ENCODE results near the gene USP5. TPM values are rescaled to one million over a fixed set of nuclear protein-coding genes. Genes with fewer than 3 reads are reported as not detected.
A peak's percentile ranks its signal among the peaks of the same experiment; 100 is the strongest.

USP5 gene
- total and polyA plus RNA-seq, 2 of the 8 experiments (the other 6 are each of a cell fraction or from before 2014, with no cell fraction given) = 66.5 to 148 TPM

DNA sequence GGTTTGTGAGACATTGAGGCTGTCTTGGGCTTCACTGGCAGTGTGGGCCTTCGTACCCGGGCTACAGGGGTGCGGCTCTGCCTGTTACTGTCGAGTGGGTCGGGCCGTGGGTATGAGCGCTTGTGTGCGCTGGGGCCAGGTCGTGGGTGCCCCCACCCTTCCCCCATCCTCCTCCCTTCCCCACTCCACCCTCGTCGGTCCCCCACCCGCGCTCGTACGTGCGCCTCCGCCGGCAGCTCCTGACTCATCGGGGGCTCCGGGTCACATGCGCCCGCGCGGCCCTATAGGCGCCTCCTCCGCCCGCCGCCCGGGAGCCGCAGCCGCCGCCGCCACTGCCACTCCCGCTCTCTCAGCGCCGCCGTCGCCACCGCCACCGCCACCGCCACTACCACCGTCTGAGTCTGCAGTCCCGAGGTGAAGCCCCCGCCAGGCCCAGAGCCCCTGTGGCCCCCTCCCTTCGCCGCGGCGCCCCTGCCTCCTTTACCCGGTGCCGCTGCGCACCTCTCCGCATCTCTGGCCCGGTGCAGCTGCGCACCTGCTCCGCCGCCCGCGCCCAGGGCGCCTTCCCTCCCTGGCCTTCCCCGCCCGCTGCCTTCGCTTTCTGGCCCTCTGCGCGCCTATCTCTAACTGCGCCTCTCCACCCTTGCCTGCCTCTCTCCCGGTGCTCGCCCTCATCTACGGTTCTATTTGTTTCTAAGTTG is 62.4 kb downstream of the USP5 start, which contains the start of gene ENO2:
TSS of gene ENO2 (plus strand) at position 335 of the 701 bp plus-strand sequence. CDS start 1,253 bp downstream, outside the sequence.
- peaks cover 0 to 2% of the 10 kb centered on the region in 2 experiments for H4K20me1 ChIP-seq (replicated peaks in 1 of 2; ENCODE audit: control insufficient read depth in 1 of 2, insufficient read depth in 2 of 2, low read length in 2 of 2)
- DNase-seq (ENCODE audit: low read depth in 1 of 2, low spot score in 2 of 2) (peak in 1 of 2 experiments; percentile 72), FAIRE-seq (no peak)
- peak within 1 kb of the TSS; percentile 48; the same call in 1 of the 2 replicates for H2BK20ac ChIP-seq (ENCODE audit: low read length)
- no peak within 1 kb of the TSS for H2AK5ac ChIP-seq (ENCODE audit: low read depth, low read length)
- ChIA-PET POLR2A (ENCODE audit: partially characterized antibody) (interaction anchor here (0.7 to 39.6 kb wide), 9 partner anchors 10 to 86 kb away, joined by 3 to 1027 read pairs (median 5); partner anchors contain the start of genes ATN1, C12orf57, CDCA3 and LRRC23), CTCF (ENCODE audit: partially characterized antibody) (interaction anchor here (0.7 to 9.3 kb wide), 7 partner anchors 9 to 55 kb away, joined by 3 to 74 read pairs (median 8); partner anchors contain the start of gene LRRC23)
- no peaks in the 10 kb centered on the region for H3K27me3 ChIP-seq (replicated peaks in 1 of 4; ENCODE audit: control insufficient read depth in 3 of 4, extremely low read depth in 1 of 4, insufficient read depth in 3 of 4, low read length in 3 of 4)
- peak within 1 kb of the TSS; percentile 88 for H4K8ac ChIP-seq (ENCODE audit: extremely low read depth, insufficient read depth, low read length)
- peaks cover 11% of the 10 kb centered on the region; the same call in 1 of the 2 replicates for H3K23me2 ChIP-seq (ENCODE audit: low read depth, low read length)
- no peak within 1 kb of the TSS for H3K14ac ChIP-seq (ENCODE audit: insufficient read length)
- peak within 1 kb of the TSS; percentile 84 to 92 for H3K4me2 ChIP-seq (ENCODE audit: insufficient read depth in 1 of 2, low read depth in 2 of 2, low read length in 2 of 2)
- H3K79me1 ChIP-seq (ENCODE audit: low read depth, low read length) = peaks cover 4% of the 10 kb centered on the region
- 0 out of 2 replicates have a peak within 1 kb of the TSS, but pooled peaks have one; percentile 26 for H3K27ac ChIP-seq (ENCODE audit: low read depth, low read length)
- no peak within 1 kb of the TSS for H3K23ac ChIP-seq (ENCODE audit: insufficient read length)
- peak within 1 kb of the TSS; percentile 60; the same call in 1 of the 2 replicates for H2BK5ac ChIP-seq (ENCODE audit: low read depth, low read length)
- H3K4me1 ChIP-seq (replicated peaks in 1 of 4; ENCODE audit: control insufficient read depth in 3 of 4, insufficient read depth in 4 of 4, low read length in 3 of 4) = peaks cover 0 to 18% (median 9%) of the 10 kb centered on the region in 4 experiments; a peak in 6 of 7 replicates
- peak within 1 kb of the TSS; percentile 75; the same call in 1 of the 2 replicates for H2BK15ac ChIP-seq (ENCODE audit: low read length)
- peak within 1 kb of the TSS; percentile 87; the same call in 1 of the 2 replicates for H2BK12ac ChIP-seq (ENCODE audit: low read depth, low read length)
- H4K91ac ChIP-seq (replicated peaks; ENCODE audit: insufficient read length, low read length) = peak within 1 kb of the TSS; percentile 62
- no peaks in the 10 kb centered on the region for H3K9me3 ChIP-seq (ENCODE audit: insufficient read depth in 2 of 2, low read depth in 1 of 2, low read length in 1 of 2)
- peak within 1 kb of the TSS; percentile 10 for H3K56ac ChIP-seq (replicated peaks; ENCODE audit: insufficient read length, low read depth, low read length)
- H3K79me2 ChIP-seq (ENCODE audit: control insufficient read depth in 1 of 2, insufficient read depth in 2 of 2, low read length in 2 of 2) = peaks cover 0 to 9% of the 10 kb centered on the region in 2 experiments; a peak in 1 of 4 replicates
- H3K36me3 ChIP-seq (ENCODE audit: control insufficient read depth in 2 of 4, insufficient read depth in 4 of 4, low read length in 3 of 4) = peaks cover 7 to 34% (median 19%) of the 10 kb centered on the region in 4 experiments; a peak in 7 of 8 replicates
- H3K4me3 ChIP-seq (ENCODE audit: extremely low read depth in 1 of 4, insufficient read depth in 2 of 4, low read depth in 3 of 4, low read length in 4 of 4) = peak within 1 kb of the TSS; percentile 67 to 86 (median 78)
- WGBS, 2 experiments (ENCODE audit: extremely low coverage in 1 of 2, insufficient coverage in 1 of 2, insufficient read length in 1 of 2, insufficient replicate concordance in 2 of 2, low coverage in 1 of 2, low lambda C conversion rate in 2 of 2, missing lambda C conversion rate in 1 of 2) = 5% methylated on average over 29 of the region's 68 CpGs; no CpG with 5 or more reads in 1 of the 2 experiments
- peak within 1 kb of the TSS; percentile 43 to 74 (median 55) for H3K9ac ChIP-seq (replicated peaks in 1 of 4; ENCODE audit: extremely low read depth in 1 of 4, low read depth in 3 of 4, low read length in 3 of 4)
- peak within 1 kb of the TSS; percentile 87 for H3K18ac ChIP-seq (ENCODE audit: extremely low read depth, low read length)
- peak within 1 kb of the TSS; percentile 23 for H4K5ac ChIP-seq (ENCODE audit: insufficient read length, low read depth, low read length)
- peak within 1 kb of the TSS; percentile 55 for H2BK120ac ChIP-seq (replicated peaks; ENCODE audit: low read depth, low read length)
- no peak within 1 kb of the TSS for H2AFZ ChIP-seq (ENCODE audit: low read length)
- H3K4ac ChIP-seq (replicated peaks; ENCODE audit: insufficient read length, low read depth, low read length) = peak within 1 kb of the TSS; percentile 94
- TF ChIP-seq NANOG (IDR thresholded peaks at IDR 0.05; ENCODE audit: insufficient read depth, low read depth, low read length, poor library complexity, severe bottlenecking) (no peak), TBP (IDR thresholded peaks at IDR 0.05; ENCODE audit: low read depth, low read length) (no peak), HDAC6 (IDR thresholded peaks at IDR 0.05; ENCODE audit: low read depth, low read length) (no peak), RNF2 (IDR thresholded peaks at IDR 0.05; ENCODE audit: borderline replicate concordance, low read depth, low read length, missing control alignments, poor library complexity, severe bottlenecking) (no peak), EGR1 (IDR thresholded peaks at IDR 0.05; ENCODE audit: borderline replicate concordance, low read depth, low read length) (no peak), POLR2AphosphoS5 (IDR thresholded peaks at IDR 0.05; ENCODE audit: low read depth, low read length) (no peak), ASH2L (IDR thresholded peaks at IDR 0.05; ENCODE audit: low read length) (peak; percentile 83), RBBP5 (IDR thresholded peaks at IDR 0.05; ENCODE audit: borderline replicate concordance, low read depth, low read length) (0 out of 2 replicates have a peak, but pooled peaks have one; percentile 38), JUN (IDR thresholded peaks at IDR 0.05; ENCODE audit: low read depth, low read length) (no peak), EZH2 (IDR thresholded peaks at IDR 0.05; ENCODE audit: low read depth, low read length, severe bottlenecking) (no peak), SP4 (IDR thresholded peaks at IDR 0.05; ENCODE audit: low read length) (no peak)

Measured in H1 (cell line).